ENCODE results near the gene CNNM1. TPM values are rescaled to one million over a fixed set of nuclear protein-coding genes. Genes with fewer than 3 reads are reported as not detected.

CNNM1 gene
- total RNA-seq, 1 experiment from 2014 or later, result not detected

DNA sequence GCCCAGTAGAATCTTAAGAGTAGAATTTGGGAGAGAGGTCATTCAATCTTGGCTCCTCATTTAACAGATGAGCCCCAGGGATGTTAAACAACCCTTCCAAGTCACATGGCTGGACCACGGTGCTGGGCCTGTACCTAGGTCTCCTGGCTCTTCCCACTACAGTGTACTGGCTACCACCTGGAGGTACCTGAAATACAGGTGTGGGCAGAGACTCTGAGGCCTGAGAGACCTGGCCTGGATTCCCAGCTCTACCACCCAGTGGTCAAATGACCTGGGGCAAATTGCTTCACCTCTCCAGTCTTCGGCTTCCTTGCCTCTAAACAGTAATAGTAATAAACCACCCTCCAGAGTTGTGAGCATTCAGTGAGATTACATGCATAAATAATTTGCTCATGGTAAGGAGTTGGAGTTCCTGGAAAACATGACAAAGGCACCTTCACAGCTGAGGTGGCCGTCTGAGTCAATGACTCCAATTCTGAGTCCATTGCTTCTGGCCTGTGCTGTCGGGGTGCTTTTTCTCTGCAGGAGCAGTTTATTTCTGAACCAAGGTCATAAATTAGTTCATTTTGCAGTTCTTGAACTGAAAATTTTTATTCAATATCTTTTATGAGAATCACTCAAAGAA lies 98.5 kb downstream of the CNNM1 start:
- no TSS peak for BruUV-seq (replicated peaks)
- ChIA-PET POLR2A (ENCODE audit: unreplicated experiment) (no interaction called here), CTCF (no interaction called here)
- DNase-seq, result no peak
- Histone ChIP-seq H2AFZ (no peak overlapping the region), H3K4me3 (no peak overlapping the region), H3F3A (ENCODE audit: insufficient read depth, low read depth) (peaks cover 4% of the 10 kb centered on the region; the same call in 1 of the 2 replicates), H3K27ac (no peak overlapping the region), H3K9me2 (ENCODE audit: insufficient read depth) (no peaks in the 10 kb centered on the region), H3K36me3 (ENCODE audit: low read depth) (no peaks in the 10 kb centered on the region; the same call in 1 of the 2 replicates), H4K20me1 (ENCODE audit: insufficient read depth) (no peaks in the 10 kb centered on the region), H3K27me3 (ENCODE audit: insufficient read depth, low read depth) (no peaks in the 10 kb centered on the region), H3K4me2 (no peak overlapping the region), H3K79me2 (ENCODE audit: low read depth) (peaks cover 36% of the 10 kb centered on the region), H3K9me3 (ENCODE audit: insufficient read depth, low read depth) (no peaks in the 10 kb centered on the region), H3K4me1 (replicated peaks; ENCODE audit: insufficient read depth) (no peaks in the 10 kb centered on the region)
- TF ChIP-seq EZH2 (IDR thresholded peaks at IDR 0.05; ENCODE audit: low read depth), result no peak
- TF ChIP-seq, protein P1, sequence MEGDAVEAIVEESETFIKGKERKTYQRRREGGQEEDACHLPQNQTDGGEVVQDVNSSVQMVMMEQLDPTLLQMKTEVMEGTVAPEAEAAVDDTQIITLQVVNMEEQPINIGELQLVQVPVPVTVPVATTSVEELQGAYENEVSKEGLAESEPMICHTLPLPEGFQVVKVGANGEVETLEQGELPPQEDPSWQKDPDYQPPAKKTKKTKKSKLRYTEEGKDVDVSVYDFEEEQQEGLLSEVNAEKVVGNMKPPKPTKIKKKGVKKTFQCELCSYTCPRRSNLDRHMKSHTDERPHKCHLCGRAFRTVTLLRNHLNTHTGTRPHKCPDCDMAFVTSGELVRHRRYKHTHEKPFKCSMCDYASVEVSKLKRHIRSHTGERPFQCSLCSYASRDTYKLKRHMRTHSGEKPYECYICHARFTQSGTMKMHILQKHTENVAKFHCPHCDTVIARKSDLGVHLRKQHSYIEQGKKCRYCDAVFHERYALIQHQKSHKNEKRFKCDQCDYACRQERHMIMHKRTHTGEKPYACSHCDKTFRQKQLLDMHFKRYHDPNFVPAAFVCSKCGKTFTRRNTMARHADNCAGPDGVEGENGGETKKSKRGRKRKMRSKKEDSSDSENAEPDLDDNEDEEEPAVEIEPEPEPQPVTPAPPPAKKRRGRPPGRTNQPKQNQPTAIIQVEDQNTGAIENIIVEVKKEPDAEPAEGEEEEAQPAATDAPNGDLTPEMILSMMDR (conservative IDR thresholded peaks at IDR 0.05), result no peak
- intact Hi-C loops (cut with micrococcal nuclease; ENCODE audit: unreplicated experiment), result no loop called here

DNA sequence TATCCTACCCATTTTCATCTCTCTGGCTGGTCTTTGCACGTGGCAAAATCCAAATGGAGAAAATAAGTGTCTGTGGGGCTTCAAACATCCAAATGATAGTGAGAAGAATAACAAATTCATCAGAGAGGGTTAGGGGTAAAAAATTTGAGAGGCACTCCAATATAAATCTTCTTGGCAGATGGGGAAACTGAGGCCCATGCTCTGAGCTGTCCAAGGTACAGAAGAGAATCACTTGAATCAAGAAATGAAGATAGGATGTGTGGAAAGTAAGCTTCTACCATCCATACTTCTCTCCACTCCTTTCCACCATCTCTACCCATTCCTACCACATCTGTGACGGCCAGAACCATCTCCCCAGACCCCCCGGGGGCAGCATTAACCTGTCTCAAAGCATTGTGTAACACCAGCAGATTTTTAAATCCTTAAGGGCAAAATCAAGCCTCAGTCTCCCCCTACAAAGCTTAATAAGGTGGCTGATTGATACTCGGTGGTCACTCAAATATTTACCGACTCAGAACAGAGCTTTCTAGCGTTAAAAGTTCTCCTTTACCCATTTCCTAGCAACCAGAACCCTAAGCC lies 100.5 kb downstream of the CNNM1 start:
- no peaks in the 10 kb centered on the region; the same call in 1 of the 2 replicates for H3K36me3 ChIP-seq (ENCODE audit: low read depth)
- peak overlapping the region; percentile 76 for H3K4me2 ChIP-seq
- peaks cover 36% of the 10 kb centered on the region for H3K79me2 ChIP-seq (ENCODE audit: low read depth)
- H2AFZ ChIP-seq, result peak overlapping the region; percentile 92; the same call in 1 of the 2 replicates
- DNase-seq, result no peak
- ChIA-PET CTCF (no interaction called here), POLR2A (ENCODE audit: unreplicated experiment) (interaction anchor here (0.6 kb wide), 1 partner anchor 126 kb away, joined by 3 read pairs; no protein-coding TSS in a partner anchor)
- H3F3A ChIP-seq (ENCODE audit: insufficient read depth, low read depth), result peaks cover 4% of the 10 kb centered on the region; the same call in 1 of the 2 replicates
- no peaks in the 10 kb centered on the region for H3K9me2 ChIP-seq (ENCODE audit: insufficient read depth)
- H3K4me1 ChIP-seq (replicated peaks; ENCODE audit: insufficient read depth), result no peaks in the 10 kb centered on the region
- peak overlapping the region; percentile 88 for H3K4me3 ChIP-seq
- BruUV-seq (replicated peaks), result no TSS peak
- H4K20me1 ChIP-seq (ENCODE audit: insufficient read depth), result no peaks in the 10 kb centered on the region
- H3K27ac ChIP-seq, result peak overlapping the region; percentile 71
- intact Hi-C loops (cut with micrococcal nuclease; ENCODE audit: unreplicated experiment), result loop anchor here (1.0 to 10.0 kb wide), 3 partner anchors 33 to 355 kb away; partner anchors contain the start of genes ABCC2 and SLC25A28
- H3K9me3 ChIP-seq (ENCODE audit: insufficient read depth, low read depth), result no peaks in the 10 kb centered on the region
- H3K27me3 ChIP-seq (ENCODE audit: insufficient read depth, low read depth), result no peaks in the 10 kb centered on the region
- TF ChIP-seq, protein P1 (conservative IDR thresholded peaks at IDR 0.05), result no peak
- TF ChIP-seq EZH2 (IDR thresholded peaks at IDR 0.05; ENCODE audit: low read depth), result no peak

GRCh38 chr10:99430116-99430450 lies 100.9 kb downstream of the CNNM1 start:
- no peak for DNase-seq
- peaks cover 36% of the 10 kb centered on the region for H3K79me2 ChIP-seq (ENCODE audit: low read depth)
- POLR2A ChIA-PET (ENCODE audit: unreplicated experiment), result interaction anchor here (0.6 to 0.7 kb wide), 3 partner anchors 31 to 126 kb away, joined by 3 to 4 read pairs (median 3); no protein-coding TSS in a partner anchor
- no peaks in the 10 kb centered on the region for H3K27me3 ChIP-seq (ENCODE audit: insufficient read depth, low read depth)
- peak overlapping the region; percentile 71 for H3K27ac ChIP-seq
- H3K4me1 ChIP-seq (replicated peaks; ENCODE audit: insufficient read depth), result no peaks in the 10 kb centered on the region
- TSS peak; percentile 67 for BruUV-seq (replicated peaks)
- H3K9me2 ChIP-seq (ENCODE audit: insufficient read depth), result no peaks in the 10 kb centered on the region
- intact Hi-C loops (cut with micrococcal nuclease; ENCODE audit: unreplicated experiment), result loop anchor here (1.0 to 10.0 kb wide), 3 partner anchors 34 to 355 kb away; partner anchors contain the start of genes ABCC2 and SLC25A28
- H3K36me3 ChIP-seq (ENCODE audit: low read depth), result no peaks in the 10 kb centered on the region; the same call in 1 of the 2 replicates
- H3K9me3 ChIP-seq (ENCODE audit: insufficient read depth, low read depth), result no peaks in the 10 kb centered on the region
- peak overlapping the region; percentile 88 for H3K4me3 ChIP-seq
- no peaks in the 10 kb centered on the region for H4K20me1 ChIP-seq (ENCODE audit: insufficient read depth)
- CTCF ChIA-PET, result no interaction called here
- peak overlapping the region; percentile 92 for H2AFZ ChIP-seq
- H3F3A ChIP-seq (ENCODE audit: insufficient read depth, low read depth), result peaks cover 4% of the 10 kb centered on the region; the same call in 1 of the 2 replicates
- H3K4me2 ChIP-seq, result peak overlapping the region; percentile 76
- TF ChIP-seq EZH2 (IDR thresholded peaks at IDR 0.05; ENCODE audit: low read depth), result no peak
- TF ChIP-seq, protein P1 (conservative IDR thresholded peaks at IDR 0.05), result no peak
